ENCODE results near the gene BBLN.

DNA sequence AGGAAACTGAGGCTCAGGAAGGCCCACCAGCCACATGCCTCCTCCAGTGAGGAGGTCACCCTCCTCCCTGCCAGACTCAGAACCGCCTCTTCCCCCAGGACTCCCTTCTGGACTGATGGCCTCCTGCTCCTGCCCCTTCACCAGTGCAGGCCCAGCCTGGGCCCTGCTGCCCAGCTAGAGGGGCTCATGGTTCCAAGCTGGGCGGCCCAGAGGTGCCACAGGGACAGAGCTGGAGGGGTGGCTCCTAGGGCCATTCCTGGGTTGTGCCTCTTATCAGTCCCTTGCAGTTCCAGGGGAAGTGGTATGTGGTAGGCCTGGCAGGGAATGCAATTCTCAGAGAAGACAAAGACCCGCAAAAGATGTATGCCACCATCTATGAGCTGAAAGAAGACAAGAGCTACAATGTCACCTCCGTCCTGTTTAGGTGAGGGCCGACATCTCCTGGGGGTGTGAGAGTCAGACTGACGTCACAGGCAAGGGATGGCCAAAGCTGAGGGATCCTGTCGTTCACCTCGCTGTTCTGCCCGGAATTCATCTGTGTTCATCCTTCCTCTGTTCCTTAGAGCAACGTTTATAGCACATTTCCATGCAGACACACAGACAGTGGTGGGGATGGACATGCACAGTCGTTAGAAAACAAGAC lies 10.0 kb upstream of the BBLN start:
- no peak for TF ChIP-seq POLR2A (IDR thresholded peaks at IDR 0.05)
- TF ChIP-seq CTCF (IDR thresholded peaks at IDR 0.05) = no peak
- no peak for TF ChIP-seq EP300 (IDR thresholded peaks at IDR 0.05; ENCODE audit: low read depth)
- TF ChIP-seq POLR2AphosphoS5 (IDR thresholded peaks at IDR 0.05) = no peak

Measured in transverse colon (tissue), 4 donors.